Breast epithelium (tissue), 3 donors: ENCODE results near the gene TBX6.

Source experiments
- POLR2A ChIP-seq: fragments of 450-650 bp; IDR thresholded peaks from one replicate; pipeline ENCODE4 v1.6.1; 2016; ENCODE audit warnings: antibody characterized with exemption, mild to moderate bottlenecking, moderate library complexity
- TF ChIP-seq, protein P1 (sequence below), 3 donors: fragments of 450-650 bp; IDR thresholded peaks; one replicate each; pipeline ENCODE4 v1.5.1; 2016 to 2017; ENCODE audit warnings: antibody characterized with exemption in 3 of 3, mild to moderate bottlenecking in 3 of 3, moderate library complexity in 3 of 3

DNA sequence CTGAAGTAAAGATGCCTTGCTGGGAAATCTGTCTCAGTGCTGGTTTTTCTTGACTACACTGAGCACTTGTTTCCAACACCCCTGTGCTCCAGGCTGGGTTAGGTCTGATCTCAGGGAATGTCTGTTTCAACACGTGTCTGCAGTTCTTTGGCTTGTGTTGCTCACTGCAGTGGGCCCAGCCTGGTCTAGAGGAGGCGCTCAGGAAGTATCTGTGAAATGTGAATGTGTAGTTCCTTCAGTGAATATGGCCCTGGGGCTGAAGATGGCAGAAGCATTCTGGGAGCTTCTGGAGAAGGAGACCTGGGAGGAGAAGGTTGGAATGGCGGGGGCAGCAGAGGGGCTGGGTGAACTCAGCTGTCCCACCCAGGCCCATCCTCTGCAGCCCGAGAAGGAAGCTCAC lies 12.4 kb upstream of the TBX6 start:
- TF ChIP-seq, protein P1, sequence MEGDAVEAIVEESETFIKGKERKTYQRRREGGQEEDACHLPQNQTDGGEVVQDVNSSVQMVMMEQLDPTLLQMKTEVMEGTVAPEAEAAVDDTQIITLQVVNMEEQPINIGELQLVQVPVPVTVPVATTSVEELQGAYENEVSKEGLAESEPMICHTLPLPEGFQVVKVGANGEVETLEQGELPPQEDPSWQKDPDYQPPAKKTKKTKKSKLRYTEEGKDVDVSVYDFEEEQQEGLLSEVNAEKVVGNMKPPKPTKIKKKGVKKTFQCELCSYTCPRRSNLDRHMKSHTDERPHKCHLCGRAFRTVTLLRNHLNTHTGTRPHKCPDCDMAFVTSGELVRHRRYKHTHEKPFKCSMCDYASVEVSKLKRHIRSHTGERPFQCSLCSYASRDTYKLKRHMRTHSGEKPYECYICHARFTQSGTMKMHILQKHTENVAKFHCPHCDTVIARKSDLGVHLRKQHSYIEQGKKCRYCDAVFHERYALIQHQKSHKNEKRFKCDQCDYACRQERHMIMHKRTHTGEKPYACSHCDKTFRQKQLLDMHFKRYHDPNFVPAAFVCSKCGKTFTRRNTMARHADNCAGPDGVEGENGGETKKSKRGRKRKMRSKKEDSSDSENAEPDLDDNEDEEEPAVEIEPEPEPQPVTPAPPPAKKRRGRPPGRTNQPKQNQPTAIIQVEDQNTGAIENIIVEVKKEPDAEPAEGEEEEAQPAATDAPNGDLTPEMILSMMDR (IDR thresholded peaks at IDR 0.05) = no peak
- no peak for TF ChIP-seq POLR2A
